Esophagus muscularis mucosa (tissue), 3 donors: ENCODE data around the gene ZNF474.

ENCODE experiments used
- POLR2A ChIP-seq: fragments of 450-650 bp; IDR thresholded peaks from one replicate; pipeline ENCODE4 v1.6.1; 2017; ENCODE audit warnings: antibody characterized with exemption, moderate library complexity, mild to moderate bottlenecking, low read depth
- POLR2AphosphoS5 ChIP-seq, 2 donors: sonication (generic); formaldehyde crosslinking; IDR thresholded peaks; one replicate each; pipeline ENCODE4 v1.6.1; 2017; ENCODE audit warnings: antibody characterized with exemption in 2 of 2
- TF ChIP-seq, protein P1 (sequence below), 3 experiments: fragments of 200-600 bp in 2 of 3; fragments of 450-650 bp in 1 of 3; sonication (generic) in 2 of 3; IDR thresholded peaks; one replicate each; pipeline ENCODE4 v1.5.1; 2017 to 2019; ENCODE audit warnings: antibody characterized with exemption in 3 of 3, mild to moderate bottlenecking in 2 of 3, moderate library complexity in 1 of 3

DNA sequence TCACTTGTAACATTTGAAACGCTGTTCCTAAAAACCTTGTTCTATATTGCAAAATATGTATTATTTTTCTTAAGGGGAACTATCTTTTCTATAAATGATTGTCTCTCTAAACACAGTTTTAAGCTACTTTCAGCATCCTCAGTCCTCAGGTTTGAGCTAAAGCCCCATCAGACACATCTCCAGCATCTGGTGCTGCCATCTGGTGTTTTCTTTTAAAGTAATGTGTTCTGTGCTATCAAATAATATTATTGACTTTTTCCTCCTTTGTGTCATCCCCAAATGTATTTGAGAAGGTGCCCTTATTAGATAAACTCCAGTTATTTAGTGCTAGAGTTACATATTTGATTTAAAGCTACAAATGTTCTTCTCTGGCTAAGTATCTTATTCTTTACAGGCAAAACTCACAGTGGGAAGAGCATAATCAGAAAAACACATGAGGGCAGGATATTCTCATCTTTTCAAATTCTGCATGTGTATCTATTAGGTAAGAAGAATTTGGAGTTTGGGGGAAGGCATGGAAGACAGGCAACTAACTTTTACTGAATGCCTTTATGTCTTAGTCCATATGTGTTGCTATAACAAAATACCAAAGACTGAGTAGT lies 27.5 kb downstream of the ZNF474 start:
- TF ChIP-seq, protein P1, sequence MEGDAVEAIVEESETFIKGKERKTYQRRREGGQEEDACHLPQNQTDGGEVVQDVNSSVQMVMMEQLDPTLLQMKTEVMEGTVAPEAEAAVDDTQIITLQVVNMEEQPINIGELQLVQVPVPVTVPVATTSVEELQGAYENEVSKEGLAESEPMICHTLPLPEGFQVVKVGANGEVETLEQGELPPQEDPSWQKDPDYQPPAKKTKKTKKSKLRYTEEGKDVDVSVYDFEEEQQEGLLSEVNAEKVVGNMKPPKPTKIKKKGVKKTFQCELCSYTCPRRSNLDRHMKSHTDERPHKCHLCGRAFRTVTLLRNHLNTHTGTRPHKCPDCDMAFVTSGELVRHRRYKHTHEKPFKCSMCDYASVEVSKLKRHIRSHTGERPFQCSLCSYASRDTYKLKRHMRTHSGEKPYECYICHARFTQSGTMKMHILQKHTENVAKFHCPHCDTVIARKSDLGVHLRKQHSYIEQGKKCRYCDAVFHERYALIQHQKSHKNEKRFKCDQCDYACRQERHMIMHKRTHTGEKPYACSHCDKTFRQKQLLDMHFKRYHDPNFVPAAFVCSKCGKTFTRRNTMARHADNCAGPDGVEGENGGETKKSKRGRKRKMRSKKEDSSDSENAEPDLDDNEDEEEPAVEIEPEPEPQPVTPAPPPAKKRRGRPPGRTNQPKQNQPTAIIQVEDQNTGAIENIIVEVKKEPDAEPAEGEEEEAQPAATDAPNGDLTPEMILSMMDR (IDR thresholded peaks at IDR 0.05): peak; percentile 48 to 52 (median 52)
- no peak for TF ChIP-seq POLR2A
- no peak for TF ChIP-seq POLR2AphosphoS5 (IDR thresholded peaks at IDR 0.05)
